NCI-H446 treated with DMSO at 0.1 percent for 48 hours (cell line): ENCODE results near the gene NELL1.

ENCODE experiments used
- DNase-seq: peaks from one replicate; lab custom pipeline; 2025; lab: John Stamatoyannopoulos, UW

The NELL1 gene

GRCh38 chr11:21346361-21346760 is 677.0 kb downstream of the NELL1 start:
- DNase-seq: no peak

DNA sequence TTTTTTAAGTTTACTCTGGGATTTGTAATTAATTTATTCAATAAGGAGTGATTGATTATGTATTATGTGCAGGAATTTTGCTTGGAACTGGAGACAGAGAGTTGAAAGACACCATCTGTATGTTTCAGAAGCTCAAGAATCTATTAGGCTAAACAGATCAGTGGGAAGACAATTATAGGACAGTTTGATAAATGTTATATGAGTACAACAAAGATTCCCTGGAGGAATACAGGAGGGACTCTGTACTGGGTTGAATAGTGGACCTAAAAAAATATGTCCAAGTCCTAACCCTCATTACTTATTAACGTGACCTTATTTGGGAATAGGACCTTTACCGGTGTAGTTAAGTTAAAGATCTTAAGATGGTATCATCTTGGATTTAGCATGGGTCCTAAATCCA is 681.2 kb downstream of the NELL1 start:
- no peak for DNase-seq

GRCh38 chr11:21353425-21353824 is 684.0 kb downstream of the NELL1 start:
- no peak for DNase-seq

GRCh38 chr11:21364866-21365624 is 695.7 kb downstream of the NELL1 start:
- no peak for DNase-seq

GRCh38 chr11:21369947-21370346 is 700.6 kb downstream of the NELL1 start:
- DNase-seq: no peak

- DNase-seq: no peak
Measured at GRCh38 chr11:21371044-21371443, 701.7 kb downstream of the NELL1 start.

- DNase-seq: no peak
Measured at GRCh38 chr11:21372672-21373071, 703.3 kb downstream of the NELL1 start.

DNA sequence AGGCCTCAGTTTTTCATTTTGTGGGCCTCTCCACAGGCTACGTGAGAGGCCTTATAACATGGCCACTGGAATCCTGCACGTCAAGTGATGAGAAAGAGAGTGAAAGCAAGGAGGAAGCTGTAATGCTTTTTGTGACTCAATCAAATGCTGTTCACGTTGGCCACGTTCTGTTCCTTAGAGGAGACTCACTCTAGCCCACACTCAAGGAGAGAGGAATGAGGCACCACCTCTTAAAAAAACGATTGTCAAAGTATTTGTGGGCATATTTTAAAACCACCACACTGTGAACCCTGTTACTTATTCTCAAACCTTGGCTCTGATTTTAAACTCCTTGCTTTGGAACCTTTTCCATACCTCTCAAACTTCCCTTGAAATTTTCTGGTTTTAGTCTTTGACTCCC is 705.0 kb downstream of the NELL1 start:
- DNase-seq: no peak

DNA sequence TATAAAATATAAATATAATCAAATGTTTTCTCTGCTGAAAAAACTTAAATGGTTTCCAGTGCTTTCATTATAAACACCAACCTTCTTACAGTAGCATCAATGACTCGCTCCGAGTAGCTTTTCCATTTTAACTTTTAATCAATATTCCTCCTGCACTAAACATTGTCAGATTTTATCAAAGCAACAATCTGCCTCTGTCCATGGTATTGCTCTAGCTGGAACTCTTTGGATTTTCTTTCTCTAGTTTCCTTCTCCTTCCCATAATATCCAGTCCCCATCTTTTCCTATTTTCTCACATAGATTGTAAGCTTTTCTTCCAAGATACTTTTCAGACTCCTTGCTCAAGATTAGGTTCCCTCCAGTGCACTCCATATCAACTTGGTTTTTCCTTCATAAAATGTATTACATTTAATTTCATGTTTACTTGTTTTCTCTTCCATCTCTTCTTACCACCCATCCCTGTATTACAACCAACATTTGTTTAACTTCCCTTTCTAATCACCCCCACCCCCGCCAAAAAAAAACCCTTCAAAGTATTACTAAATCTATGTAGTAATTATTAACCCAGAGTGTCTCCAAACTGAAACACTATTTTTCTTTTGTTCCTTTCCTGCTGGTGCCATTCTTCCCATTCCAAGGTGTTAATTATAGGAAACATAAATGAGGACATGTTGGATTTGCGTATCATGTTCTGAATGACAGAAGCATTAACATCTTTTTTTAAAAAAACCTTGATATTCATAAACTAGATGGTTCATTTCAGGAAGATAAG is 716.5 kb downstream of the NELL1 start:
- no peak for DNase-seq

- no peak for DNase-seq
Measured at GRCh38 chr11:21390430-21390829, 721.0 kb downstream of the NELL1 start.

- no peak for DNase-seq
Measured at GRCh38 chr11:21396342-21397008, 727.1 kb downstream of the NELL1 start.

DNA sequence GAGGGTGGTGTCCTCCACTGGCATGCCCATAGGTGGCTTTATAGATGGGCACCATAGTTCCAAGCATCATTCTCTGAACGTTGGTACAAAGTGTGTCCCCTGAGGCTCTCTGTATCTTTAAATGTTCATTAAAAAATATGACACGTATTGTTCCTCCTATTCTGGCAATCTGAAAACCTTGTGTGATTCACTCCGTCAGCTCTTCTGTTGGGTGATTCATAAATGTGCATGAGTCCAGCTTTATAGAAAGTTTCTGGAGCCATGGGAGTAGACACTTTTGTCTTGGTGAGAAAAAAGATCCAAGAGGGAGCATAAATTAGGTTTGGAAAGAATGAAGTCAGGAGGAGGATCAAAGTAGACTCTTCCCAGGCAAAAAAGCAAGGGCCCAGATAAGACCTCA is 728.8 kb downstream of the NELL1 start:
- no peak for DNase-seq

GRCh38 chr11:21401496-21401895 is 732.1 kb downstream of the NELL1 start:
- no peak for DNase-seq

GRCh38 chr11:21402274-21402673 is 732.9 kb downstream of the NELL1 start:
- DNase-seq: no peak

GRCh38 chr11:21403069-21403468 is 733.7 kb downstream of the NELL1 start:
- no peak for DNase-seq

GRCh38 chr11:21405422-21405821 is 736.0 kb downstream of the NELL1 start:
- DNase-seq: no peak

DNA sequence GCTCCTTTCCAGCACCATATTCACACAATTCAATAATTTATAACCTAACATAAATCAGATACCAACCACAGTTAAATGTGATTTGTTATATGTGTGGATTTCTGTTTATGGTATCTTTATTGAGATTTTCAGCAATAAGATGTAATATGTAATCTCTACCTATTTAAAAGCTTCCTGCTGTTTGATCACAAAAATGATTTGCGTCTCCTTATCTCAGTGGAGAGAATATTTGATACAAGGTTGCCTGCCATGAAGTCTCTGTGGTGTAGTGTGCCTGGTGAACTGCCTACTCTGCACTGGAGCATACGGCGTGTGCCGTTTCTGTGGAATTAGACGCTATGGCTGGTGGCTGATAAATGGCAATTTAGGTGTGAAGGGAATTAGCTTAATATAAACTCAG is 741.1 kb downstream of the NELL1 start:
- no peak for DNase-seq

DNA sequence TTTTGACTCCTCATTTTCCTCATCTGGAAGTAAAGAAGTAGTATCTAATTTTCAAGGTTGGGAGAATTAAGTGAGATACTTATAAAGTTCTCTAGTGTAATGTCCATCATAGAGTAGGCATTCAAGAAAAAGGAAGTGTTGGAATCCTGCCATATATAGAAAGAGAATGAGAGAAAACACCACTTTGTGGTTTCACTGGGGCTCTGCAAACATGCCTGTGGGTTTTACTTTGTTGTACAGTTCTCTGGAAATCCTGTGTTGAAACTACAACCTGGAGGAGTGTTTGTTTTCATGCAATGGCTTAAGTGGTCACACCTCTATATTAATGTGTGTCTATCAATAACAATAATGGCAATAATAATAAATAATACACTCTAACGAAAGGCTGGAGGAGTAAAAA is 741.7 kb downstream of the NELL1 start:
- no peak for DNase-seq

GRCh38 chr11:21411597-21411996 is 742.2 kb downstream of the NELL1 start:
- DNase-seq: no peak

DNA sequence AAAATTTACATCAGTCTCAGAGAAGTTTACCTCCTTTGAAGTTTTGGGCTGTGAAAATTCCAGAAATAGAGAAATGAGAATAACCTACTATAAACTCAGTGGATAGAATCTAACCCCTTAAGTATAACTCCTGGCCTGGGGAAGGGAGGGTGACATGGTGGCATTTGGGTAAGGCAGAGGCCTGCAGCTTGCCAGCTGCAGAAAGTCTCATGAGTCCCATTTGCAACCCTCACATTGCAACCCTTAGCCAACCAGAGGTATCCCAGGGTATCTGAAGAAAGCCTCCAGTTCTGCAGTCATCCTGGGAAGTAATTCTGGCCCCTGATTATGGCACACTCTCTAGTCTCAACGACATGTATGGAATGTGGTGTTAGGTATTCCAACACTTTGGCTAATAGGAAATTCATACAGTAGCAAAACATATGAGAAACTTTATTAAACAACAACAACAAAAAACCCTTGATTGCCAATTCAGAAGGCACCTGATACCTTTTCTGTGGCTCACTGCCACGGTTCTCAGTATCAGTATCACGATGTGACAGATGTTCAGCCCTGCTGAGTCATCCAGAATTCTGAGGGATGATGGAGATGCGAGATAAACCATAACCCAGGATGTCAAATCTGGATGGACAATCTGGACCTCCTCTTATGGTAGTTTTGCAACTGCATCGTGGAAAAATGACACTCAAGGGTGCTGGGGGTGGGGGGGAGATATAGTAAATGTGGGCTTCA is 743.4 kb downstream of the NELL1 start:
- no peak for DNase-seq

GRCh38 chr11:21414953-21415352 is 745.6 kb downstream of the NELL1 start:
- no peak for DNase-seq

DNA sequence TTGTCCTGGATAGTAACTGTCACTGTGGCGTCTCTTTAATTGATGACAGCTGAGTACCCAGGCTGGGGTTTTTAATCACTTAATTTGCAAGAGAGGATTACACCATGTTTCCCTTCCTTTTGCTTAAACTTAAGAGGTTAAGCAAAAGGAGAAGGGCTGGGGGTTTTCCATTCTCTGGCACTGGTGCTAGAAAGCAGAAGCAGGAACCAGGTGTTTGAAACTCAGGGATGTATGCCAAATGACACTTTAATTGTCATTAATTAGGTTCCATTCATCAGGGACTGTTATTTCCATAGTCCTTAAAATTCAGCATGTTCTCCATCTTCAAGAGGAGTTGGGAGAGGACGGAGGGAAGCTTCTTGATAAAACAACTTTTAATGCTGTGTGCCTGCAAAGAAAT is 746.2 kb downstream of the NELL1 start:
- DNase-seq: no peak
